Natural killer cell (primary cell): ENCODE data around the gene BCL2L1. TPM values are rescaled to one million over a fixed set of nuclear protein-coding genes. Genes with fewer than 3 reads are reported as not detected.

ENCODE experiments used
- ATAC-seq, 3 donors: fragments of 150-1000 bp in 2 of 3; fragments of 200-7000 bp in 1 of 3; cut with Tn5 transposase; 1 replicate in 1 of 3; 2 replicates in 2 of 3; pipeline ENCODE4 v1.10.0; 2021; ENCODE audit warnings: mild to moderate bottlenecking in 2 of 3, moderate library complexity in 2 of 3
- DNase-seq, 2 donors: peaks; one replicate each; pipeline versions ENCODE4 v3.0.0 to v3.0.0-alpha.2; 2013 to 2021; ENCODE audit warnings: mixed read lengths in 1 of 2
- H3K27ac ChIP-seq: one replicate; pipeline ENCODE4 v1.5.1; 2013; ENCODE audit warnings: mild to moderate bottlenecking, low read length
- H3K27me3 ChIP-seq: one replicate; pipeline ENCODE4 v1.6.1; 2013; ENCODE audit warnings: low read length; ENCODE audit not compliant: control insufficient read depth, insufficient read depth
- H3K36me3 ChIP-seq: one replicate; pipeline ENCODE4 v1.6.1; 2013; ENCODE audit warnings: low read length; ENCODE audit not compliant: control insufficient read depth, insufficient read depth
- H3K4me1 ChIP-seq: one replicate; pipeline ENCODE4 v1.6.1; 2013; ENCODE audit warnings: low read length; ENCODE audit not compliant: control insufficient read depth, insufficient read depth
- H3K4me3 ChIP-seq: one replicate; pipeline ENCODE4 v1.5.1; 2013; ENCODE audit warnings: low read length
- H3K9me3 ChIP-seq: one replicate; pipeline ENCODE4 v1.6.1; 2013; ENCODE audit warnings: low read length; ENCODE audit not compliant: control insufficient read depth, insufficient read depth
- H3K27ac Mint-ChIP-seq, 2 donors: one replicate each; pipeline ENCODE4 v1.8.0; 2022; ENCODE audit warnings: mild to moderate bottlenecking in 2 of 2, mixed read lengths in 2 of 2, moderate library complexity in 1 of 2
- H3K27me3 Mint-ChIP-seq, 2 donors: one replicate each; pipeline ENCODE4 v1.8.0; 2022; ENCODE audit warnings: low read depth in 2 of 2, mixed read lengths in 2 of 2
- H3K36me3 Mint-ChIP-seq: one replicate; pipeline ENCODE4 v1.8.0; 2022; ENCODE audit warnings: mixed read lengths
- H3K4me1 Mint-ChIP-seq, 2 donors: one replicate each; pipeline ENCODE4 v1.8.0; 2022; ENCODE audit warnings: mixed read lengths in 2 of 2
- H3K4me3 Mint-ChIP-seq: one replicate; pipeline ENCODE4 v1.8.0; 2022; ENCODE audit warnings: mild to moderate bottlenecking, moderate library complexity, mixed read lengths
- H3K9me3 Mint-ChIP-seq, 2 donors: one replicate each; pipeline ENCODE4 v1.8.0; 2022; ENCODE audit warnings: mixed read lengths in 2 of 2
- CTCF ChIP-seq: fragments of 200-600 bp; IDR thresholded peaks from one replicate; pipeline ENCODE4 v1.8.0; 2022; ENCODE audit warnings: antibody characterized with exemption
- WGBS: methylation state at CpG from one replicate; pipeline ENCODE4 v1.1.7; 2013; ENCODE audit warnings: missing lambda C conversion rate; ENCODE audit not compliant: insufficient coverage; 5-methylcytosine and 5-hydroxymethylcytosine counted together
- intact Hi-C: fragments of 100-400 bp; cut with micrococcal nuclease; formaldehyde crosslinking; loops from one replicate; pipeline ENCODE4 v1.14.2; 2022
- total RNA-seq, 4 donors: library from RNA; stranded (reverse); fragments of 120-200 nt in 1 of 4; gene quantifications; one replicate each; pipeline versions ENCODE4 v1.2.3 to v1.2.4, GENCODE V29; 2013 to 2022

BCL2L1 gene
- total RNA-seq, 3 donors from 2014 or later (not counting 1 experiment from before 2014, with no cell fraction given) = 67.4 to 92.6 (median 78.6) TPM

GRCh38 chr20:31698243-31698802, 24.3 kb downstream of the BCL2L1 start:
- peaks cover 60 to 80% of the 10 kb centered on the region in 2 donors for H3K4me1 Mint-ChIP-seq

DNA sequence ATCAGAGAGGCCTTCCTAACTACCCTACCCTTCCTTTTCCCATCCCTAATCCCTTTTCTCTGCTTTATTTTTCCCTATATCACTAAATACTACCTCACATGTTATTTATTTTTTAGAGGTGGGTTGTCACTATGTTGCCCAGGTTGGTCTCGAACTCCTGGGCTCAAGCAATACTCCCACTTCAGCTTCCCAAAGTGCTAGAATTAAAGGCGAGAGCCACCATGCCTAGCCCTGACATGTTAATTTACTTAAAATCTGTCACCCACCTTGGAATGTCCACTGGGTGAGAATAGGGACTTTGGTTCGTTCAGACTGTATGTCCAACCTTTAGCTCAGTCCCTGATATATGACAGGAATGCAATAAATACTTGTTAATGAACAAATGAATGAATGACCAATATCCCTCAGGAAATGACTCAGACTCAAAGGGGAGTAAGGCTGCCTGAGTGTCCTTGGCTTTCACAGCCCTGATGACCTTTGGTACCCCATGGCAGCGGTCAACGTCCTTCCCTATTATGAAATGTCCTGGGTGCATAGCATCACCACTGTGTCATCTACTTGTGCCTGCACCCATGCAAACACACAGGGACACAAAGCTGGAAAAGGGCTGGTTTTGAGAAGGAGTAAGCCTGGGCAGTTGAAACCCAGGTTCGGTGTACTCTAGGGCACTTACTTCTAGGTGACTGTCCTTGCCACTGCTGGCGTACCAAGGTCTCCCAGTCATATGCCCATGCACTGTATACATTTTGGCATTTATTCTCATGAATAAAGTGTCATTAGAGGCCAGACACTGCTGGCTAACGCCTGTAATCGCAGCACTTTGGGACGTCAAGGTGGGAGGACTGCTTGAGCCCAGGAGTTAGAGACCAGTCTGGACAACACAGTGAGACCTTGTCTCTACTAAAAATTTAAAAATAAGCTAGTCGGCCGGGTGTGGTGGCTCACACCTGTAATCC, 26.5 kb downstream of the BCL2L1 start:
- Mint-ChIP-seq H3K4me1 (peaks cover 64 to 86% of the 10 kb centered on the region in 2 donors), H3K27me3 (no peaks in the 10 kb centered on the region), H3K27ac (peak overlapping the region; percentile 79 to 89), H3K9me3 (no peaks in the 10 kb centered on the region), H3K4me3 (peak overlapping the region; percentile 1), H3K36me3 (no peaks in the 10 kb centered on the region)
- no peaks in the 10 kb centered on the region for H3K27me3 ChIP-seq
- H3K4me1 ChIP-seq = peaks cover 69% of the 10 kb centered on the region
- no peak overlapping the region for H3K27ac ChIP-seq
- no peak for ATAC-seq
- DNase-seq = no peak
- peaks cover 9% of the 10 kb centered on the region for H3K36me3 ChIP-seq
- intact Hi-C loops = no loop called here
- WGBS = 95% methylated on average over 10 of the region's 12 CpGs
- no peak overlapping the region for H3K4me3 ChIP-seq
- H3K9me3 ChIP-seq = no peaks in the 10 kb centered on the region
- no peak for TF ChIP-seq CTCF

More at GRCh38 chr20:31698243-31698802, 24.3 kb downstream of the BCL2L1 start:
- Mint-ChIP-seq H3K27ac (peak overlapping the region; percentile 79 to 89), H3K36me3 (peaks cover 10% of the 10 kb centered on the region), H3K4me3 (peak overlapping the region; percentile 14), H3K27me3 (no peaks in the 10 kb centered on the region), H3K9me3 (no peaks in the 10 kb centered on the region)
- Histone ChIP-seq H3K4me1 (peaks cover 55% of the 10 kb centered on the region), H3K4me3 (no peak overlapping the region), H3K27me3 (no peaks in the 10 kb centered on the region), H3K27ac (no peak overlapping the region), H3K36me3 (peaks cover 8% of the 10 kb centered on the region), H3K9me3 (no peaks in the 10 kb centered on the region)
- TF ChIP-seq CTCF = no peak
- DNase-seq (no peak), ATAC-seq (no peak)
- 94% methylated on average over 6 of the region's 8 CpGs for WGBS
- intact Hi-C loops = no loop called here

GRCh38 chr20:31694842-31695593, 27.6 kb downstream of the BCL2L1 start:
- Mint-ChIP-seq H3K9me3 (no peaks in the 10 kb centered on the region), H3K36me3 (no peaks in the 10 kb centered on the region), H3K27me3 (no peaks in the 10 kb centered on the region), H3K4me3 (peak overlapping the region; percentile 43), H3K4me1 (peaks cover 62 to 84% of the 10 kb centered on the region in 2 donors), H3K27ac (peak overlapping the region; percentile 79 to 89)
- H3K4me3 ChIP-seq = no peak overlapping the region
- TF ChIP-seq CTCF = no peak
- peak overlapping the region; percentile 17 for H3K27ac ChIP-seq
- intact Hi-C loops = no loop called here
- no peaks in the 10 kb centered on the region for H3K27me3 ChIP-seq
- DNase-seq = no peak
- peaks cover 68% of the 10 kb centered on the region for H3K4me1 ChIP-seq
- WGBS = 90% methylated on average over 5 of the region's 5 CpGs
- ATAC-seq = peak in 1 of 3 donors; percentile 8
- peaks cover 9% of the 10 kb centered on the region for H3K36me3 ChIP-seq
- H3K9me3 ChIP-seq = no peaks in the 10 kb centered on the region
